ENCODE data around the gene IL18RAP.

The IL18RAP gene

GRCh38 chr2:102422910-102423309 is at the start of gene IL18RAP:
IL18RAP (plus strand) TSS chr2:102423160; CDS start chr2:102423278, 118 bp downstream.
- DNase-seq (ENCODE audit: low read depth) = no peak

- DNase-seq (ENCODE audit: low read depth) = no peak
Measured at GRCh38 chr2:102376052-102376591, 46.8 kb upstream of the IL18RAP start.

- DNase-seq (ENCODE audit: low read depth) = no peak
Measured at GRCh38 chr2:102383722-102384121, 39.2 kb upstream of the IL18RAP start.

- DNase-seq (ENCODE audit: low read depth) = no peak
Measured at GRCh38 chr2:102385522-102385921, 37.4 kb upstream of the IL18RAP start.

- no peak for DNase-seq (ENCODE audit: low read depth)
Measured at GRCh38 chr2:102386004-102386403, 37.0 kb upstream of the IL18RAP start.

- no peak for DNase-seq (ENCODE audit: low read depth)
Measured at GRCh38 chr2:102386867-102387541, 36.0 kb upstream of the IL18RAP start.

GRCh38 chr2:102387763-102388546 is 35.0 kb upstream of the IL18RAP start:
- DNase-seq (ENCODE audit: low read depth) = no peak

GRCh38 chr2:102391565-102391964 is 31.4 kb upstream of the IL18RAP start:
- peak; percentile 17 for DNase-seq (ENCODE audit: low read depth)

- no peak for DNase-seq (ENCODE audit: low read depth)
Measured at GRCh38 chr2:102392096-102392495, 30.9 kb upstream of the IL18RAP start.

GRCh38 chr2:102392942-102393341 is 30.0 kb upstream of the IL18RAP start:
- DNase-seq (ENCODE audit: low read depth) = no peak

GRCh38 chr2:102396012-102396411 is 26.9 kb upstream of the IL18RAP start:
- no peak for DNase-seq (ENCODE audit: low read depth)

- no peak for DNase-seq (ENCODE audit: low read depth)
Measured at GRCh38 chr2:102397209-102397608, 25.8 kb upstream of the IL18RAP start.

GRCh38 chr2:102399499-102400141 is 23.3 kb upstream of the IL18RAP start:
- DNase-seq (ENCODE audit: low read depth) = no peak

GRCh38 chr2:102401456-102401855 is 21.5 kb upstream of the IL18RAP start:
- DNase-seq (ENCODE audit: low read depth) = no peak

- no peak for DNase-seq (ENCODE audit: low read depth)
Measured at GRCh38 chr2:102401865-102402264, 21.1 kb upstream of the IL18RAP start.

GRCh38 chr2:102410952-102411351 is 12.0 kb upstream of the IL18RAP start:
- DNase-seq (ENCODE audit: low read depth) = no peak

- no peak for DNase-seq (ENCODE audit: low read depth)
Measured at GRCh38 chr2:102412199-102412598, 10.8 kb upstream of the IL18RAP start.

- DNase-seq (ENCODE audit: low read depth) = no peak
Measured at GRCh38 chr2:102417946-102418345, 5.0 kb upstream of the IL18RAP start.

- DNase-seq (ENCODE audit: low read depth) = no peak
Measured at GRCh38 chr2:102418421-102418961, 4.5 kb upstream of the IL18RAP start.

GRCh38 chr2:102420290-102420689 is 2.7 kb upstream of the IL18RAP start:
- no peak for DNase-seq (ENCODE audit: low read depth)

GRCh38 chr2:102421890-102422759 is 835 bp upstream of the IL18RAP start:
- DNase-seq (ENCODE audit: low read depth) = no peak

Data from activated gamma-delta T cell treated with anti-CD3 and anti-CD28 coated beads, Interleukin-2, amount 50 U/mL, for 16 hours (primary cell).